ENCODE data around the gene MRM2.

DNA sequence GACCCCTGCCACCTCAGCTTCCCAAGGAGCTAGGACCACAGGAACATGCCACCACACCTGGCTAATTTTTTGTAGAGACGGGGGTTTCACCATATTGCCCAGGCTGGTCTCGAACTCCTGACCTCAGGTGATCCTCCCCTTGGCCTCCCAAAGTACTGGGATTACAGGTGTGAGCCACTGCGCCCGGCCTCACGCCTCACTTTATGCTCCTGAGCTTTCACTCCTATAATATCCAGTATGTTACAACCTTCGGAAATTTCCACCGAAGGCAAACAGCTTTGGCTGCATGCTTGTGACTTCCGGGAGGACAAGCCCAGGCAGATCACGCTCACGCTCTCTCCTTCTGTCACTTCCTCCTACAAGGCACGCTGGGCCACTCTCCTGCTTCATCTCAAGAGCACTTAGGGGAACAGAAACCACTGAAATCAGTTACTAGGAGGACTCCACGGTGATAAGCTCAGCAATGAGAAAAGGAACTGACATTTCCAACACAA, 4.8 kb downstream of the MRM2 start:
- TF ChIP-seq, protein P1, sequence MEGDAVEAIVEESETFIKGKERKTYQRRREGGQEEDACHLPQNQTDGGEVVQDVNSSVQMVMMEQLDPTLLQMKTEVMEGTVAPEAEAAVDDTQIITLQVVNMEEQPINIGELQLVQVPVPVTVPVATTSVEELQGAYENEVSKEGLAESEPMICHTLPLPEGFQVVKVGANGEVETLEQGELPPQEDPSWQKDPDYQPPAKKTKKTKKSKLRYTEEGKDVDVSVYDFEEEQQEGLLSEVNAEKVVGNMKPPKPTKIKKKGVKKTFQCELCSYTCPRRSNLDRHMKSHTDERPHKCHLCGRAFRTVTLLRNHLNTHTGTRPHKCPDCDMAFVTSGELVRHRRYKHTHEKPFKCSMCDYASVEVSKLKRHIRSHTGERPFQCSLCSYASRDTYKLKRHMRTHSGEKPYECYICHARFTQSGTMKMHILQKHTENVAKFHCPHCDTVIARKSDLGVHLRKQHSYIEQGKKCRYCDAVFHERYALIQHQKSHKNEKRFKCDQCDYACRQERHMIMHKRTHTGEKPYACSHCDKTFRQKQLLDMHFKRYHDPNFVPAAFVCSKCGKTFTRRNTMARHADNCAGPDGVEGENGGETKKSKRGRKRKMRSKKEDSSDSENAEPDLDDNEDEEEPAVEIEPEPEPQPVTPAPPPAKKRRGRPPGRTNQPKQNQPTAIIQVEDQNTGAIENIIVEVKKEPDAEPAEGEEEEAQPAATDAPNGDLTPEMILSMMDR (conservative IDR thresholded peaks at IDR 0.05; ENCODE audit: low read length) = no peak
- no peak for TF ChIP-seq EZH2phosphoT487 (IDR thresholded peaks at IDR 0.05; ENCODE audit: borderline replicate concordance, low read depth, low read length)

Data from OCI-LY7 (cell line).